ENCODE results near the gene DCUN1D1. TPM values are rescaled to one million over a fixed set of nuclear protein-coding genes. Genes with fewer than 3 reads are reported as not detected.

Gene DCUN1D1
- total and polyA plus RNA-seq, 2 of the 8 experiments (the other 6 are each of a cell fraction or from before 2014, with no cell fraction given) = 6.8 to 70.3 TPM

- 80% methylated on average over 5 of the region's 5 CpGs; no CpG with 5 or more reads in 1 of the 2 experiments for WGBS, 2 experiments (ENCODE audit: extremely low coverage in 1 of 2, insufficient coverage in 1 of 2, insufficient read length in 1 of 2, insufficient replicate concordance in 2 of 2, low coverage in 1 of 2, low lambda C conversion rate in 2 of 2, missing lambda C conversion rate in 1 of 2)
- ChIA-PET CTCF (ENCODE audit: partially characterized antibody) (interaction anchor here (0.6 to 4.2 kb wide), 16 partner anchors 8 to 175 kb away, joined by 3 to 23 read pairs (median 6); no protein-coding TSS in a partner anchor), POLR2A (ENCODE audit: partially characterized antibody) (interaction anchor here (0.6 kb wide), 1 partner anchor 131 kb away, joined by 3 read pairs; no protein-coding TSS in a partner anchor)
- FAIRE-seq = no peak
- Histone ChIP-seq H2BK5ac (ENCODE audit: low read depth, low read length) (no peak overlapping the region; the same call in 1 of the 2 replicates), H4K8ac (ENCODE audit: extremely low read depth, insufficient read depth, low read length) (no peak overlapping the region), H3K4me3 (ENCODE audit: extremely low read depth in 1 of 4, insufficient read depth in 2 of 4, low read depth in 3 of 4, low read length in 4 of 4) (no peak overlapping the region), H3K79me2 (ENCODE audit: control insufficient read depth in 1 of 2, insufficient read depth in 2 of 2, low read length in 2 of 2) (no peaks in the 10 kb centered on the region), H2BK15ac (ENCODE audit: low read length) (no peak overlapping the region), H3K23me2 (ENCODE audit: low read depth, low read length) (no peaks in the 10 kb centered on the region), H3K4me1 (replicated peaks in 1 of 4; ENCODE audit: control insufficient read depth in 3 of 4, insufficient read depth in 4 of 4, low read length in 3 of 4) (peaks cover 0 to 2% (median 1%) of the 10 kb centered on the region in 4 experiments; a peak in 2 of 7 replicates), H2BK20ac (ENCODE audit: low read length) (no peak overlapping the region), H4K91ac (replicated peaks; ENCODE audit: insufficient read length, low read length) (no peak overlapping the region), H3K4ac (replicated peaks; ENCODE audit: insufficient read length, low read depth, low read length) (no peak overlapping the region), H3K27ac (ENCODE audit: low read depth, low read length) (no peak overlapping the region), H3K18ac (ENCODE audit: extremely low read depth, low read length) (no peak overlapping the region), H4K5ac (ENCODE audit: insufficient read length, low read depth, low read length) (no peak overlapping the region), H3K9me3 (ENCODE audit: insufficient read depth in 2 of 2, low read depth in 1 of 2, low read length in 1 of 2) (no peaks in the 10 kb centered on the region), H2BK120ac (replicated peaks; ENCODE audit: low read depth, low read length) (no peak overlapping the region), H2AK5ac (ENCODE audit: low read depth, low read length) (no peak overlapping the region), H3K4me2 (ENCODE audit: insufficient read depth in 1 of 2, low read depth in 2 of 2, low read length in 2 of 2) (no peak overlapping the region), H3K79me1 (ENCODE audit: low read depth, low read length) (no peaks in the 10 kb centered on the region), H3K14ac (ENCODE audit: insufficient read length) (no peak overlapping the region), H2AFZ (ENCODE audit: low read length) (no peak overlapping the region), H4K20me1 (replicated peaks in 1 of 2; ENCODE audit: control insufficient read depth in 1 of 2, insufficient read depth in 2 of 2, low read length in 2 of 2) (no peaks in the 10 kb centered on the region), H3K23ac (ENCODE audit: insufficient read length) (no peak overlapping the region), H3K56ac (replicated peaks; ENCODE audit: insufficient read length, low read depth, low read length) (no peak overlapping the region), H3K27me3 (replicated peaks in 1 of 4; ENCODE audit: control insufficient read depth in 3 of 4, extremely low read depth in 1 of 4, insufficient read depth in 3 of 4, low read length in 3 of 4) (no peaks in the 10 kb centered on the region), H3K36me3 (ENCODE audit: control insufficient read depth in 2 of 4, insufficient read depth in 4 of 4, low read length in 3 of 4) (no peaks in the 10 kb centered on the region; a peak in 1 of 8 replicates), H2BK12ac (ENCODE audit: low read depth, low read length) (no peak overlapping the region), H3K9ac (replicated peaks in 1 of 4; ENCODE audit: extremely low read depth in 1 of 4, low read depth in 3 of 4, low read length in 3 of 4) (no peak overlapping the region)
- DNase-seq (ENCODE audit: low read depth in 1 of 2, low spot score in 2 of 2) = no peak
- no peak for TF ChIP-seq CREB1 (IDR thresholded peaks at IDR 0.05)
- no peak for TF ChIP-seq ATF3 (IDR thresholded peaks at IDR 0.05; ENCODE audit: insufficient read depth, low read depth, low read length)
- TF ChIP-seq SAP30 (IDR thresholded peaks at IDR 0.05; ENCODE audit: insufficient read depth, insufficient replicate concordance, low read length) = no peak
- TF ChIP-seq TAF7 (optimal IDR thresholded peaks at IDR 0.05; ENCODE audit: borderline replicate concordance, low read depth, low read length) = no peak
- no peak for TF ChIP-seq SIN3A (conservative IDR thresholded peaks at IDR 0.05 in 1 of 2, IDR thresholded peaks at IDR 0.05 in 1 of 2; ENCODE audit: low read depth in 1 of 2, low read length in 2 of 2)
- no peak for TF ChIP-seq RAD21 (IDR thresholded peaks at IDR 0.05 in 1 of 2, conservative IDR thresholded peaks at IDR 0.05 in 1 of 2; ENCODE audit: low read depth in 2 of 2, low read length in 2 of 2)
- TF ChIP-seq FOSL1 (IDR thresholded peaks at IDR 0.05; ENCODE audit: insufficient read depth, low read depth, low read length) = no peak
- TF ChIP-seq E2F6 (IDR thresholded peaks at IDR 0.05) = no peak
- no peak for TF ChIP-seq POLR2A (IDR thresholded peaks at IDR 0.05; ENCODE audit: control extremely low read depth in 1 of 2, low read depth in 2 of 2, low read length in 2 of 2)
Observed at GRCh38 chr3:182910936-182911781, 69.2 kb downstream of the DCUN1D1 start.
